H1 (cell line): Measurements from ENCODE around the gene NPBWR2. TPM values are rescaled to one million over a fixed set of nuclear protein-coding genes. Genes with fewer than 3 reads are reported as not detected.

ENCODE experiments used
- CTCF ChIA-PET: fragments of 300-600 bp; sonication (Branson Sonifier 250); formaldehyde crosslinking; loops from one replicate; lab custom pipeline; 2021; ENCODE audit not compliant: partially characterized antibody; lab: Charles Lee
- POLR2A ChIA-PET: fragments of 300-600 bp; sonication (Branson Sonifier 250); formaldehyde crosslinking; loops from one replicate; lab custom pipeline; 2021; ENCODE audit warnings: inconsistent platforms; ENCODE audit not compliant: partially characterized antibody; lab: Charles Lee
- DNase-seq, 2 experiments: peaks; one replicate each; pipeline versions ENCODE4 v3.0.0 to v3.0.0-alpha.2; 2010 to 2022; ENCODE audit warnings: low spot score in 2 of 2, low read depth in 1 of 2, mixed read lengths in 1 of 2
- FAIRE-seq: peaks from 2 replicates; lab custom pipeline; 2011; peaks lifted over from hg19 to GRCh38; lab: Jason Lieb, UNC
- H2AFZ ChIP-seq: 2 replicates; pipeline ENCODE4 v1.8.1; 2012; ENCODE audit warnings: low read length, inconsistent platforms
- H2AK5ac ChIP-seq: 2 replicates; pipeline ENCODE4 v1.6.1; 2013; ENCODE audit warnings: low read depth, low read length
- H2BK120ac ChIP-seq: replicated peaks from 2 replicates; pipeline ENCODE3; 2013; ENCODE audit warnings: low read depth, low read length, inconsistent platforms
- H2BK12ac ChIP-seq: 2 replicates; pipeline ENCODE4 v1.6.1; 2013; ENCODE audit warnings: low read depth, low read length
- H2BK15ac ChIP-seq: 2 replicates; pipeline ENCODE4 v1.6.1; 2013; ENCODE audit warnings: low read length
- H2BK20ac ChIP-seq: 2 replicates; pipeline ENCODE4 v1.6.1; 2013; ENCODE audit warnings: low read length
- H2BK5ac ChIP-seq: 2 replicates; pipeline ENCODE4 v1.6.1; 2013; ENCODE audit warnings: low read depth, low read length
- H3K14ac ChIP-seq: 2 replicates; pipeline ENCODE4 v1.6.1; 2013; ENCODE audit warnings: inconsistent platforms; ENCODE audit not compliant: insufficient read length
- H3K18ac ChIP-seq: 2 replicates; pipeline ENCODE4 v1.6.1; 2013; ENCODE audit warnings: low read length; ENCODE audit errors: extremely low read depth
- H3K23ac ChIP-seq: 2 replicates; pipeline ENCODE4 v1.6.1; 2013; ENCODE audit warnings: inconsistent platforms; ENCODE audit not compliant: insufficient read length
- H3K23me2 ChIP-seq: 2 replicates; pipeline ENCODE4 v1.6.1; 2013; ENCODE audit warnings: low read depth, low read length
- H3K27ac ChIP-seq: 2 replicates; pipeline ENCODE4 v1.6.1; 2011; ENCODE audit warnings: low read depth, low read length, inconsistent platforms
- H3K27me3 ChIP-seq, 4 experiments: replicated peaks in 1 of 4; 1 replicate in 1 of 4; 2 replicates in 3 of 4; pipeline versions ENCODE4 v1.6.1 to v1.8.1; 2011 to 2013; ENCODE audit warnings: low read length in 3 of 4, mild to moderate bottlenecking in 3 of 4, inconsistent platforms in 2 of 4, mixed read lengths in 2 of 4, moderate library complexity in 1 of 4; ENCODE audit not compliant: control insufficient read depth in 3 of 4, insufficient read depth in 3 of 4; ENCODE audit errors: extremely low read depth in 1 of 4
- H3K36me3 ChIP-seq, 4 experiments: 2 replicates each; pipeline versions ENCODE4 v1.6.1 to v1.8.1; 2011 to 2013; ENCODE audit warnings: mild to moderate bottlenecking in 4 of 4, low read length in 3 of 4, moderate library complexity in 2 of 4, control low read depth in 1 of 4, inconsistent platforms in 1 of 4; ENCODE audit not compliant: insufficient read depth in 4 of 4, control insufficient read depth in 2 of 4
- H3K4ac ChIP-seq: replicated peaks from 2 replicates; pipeline ENCODE3; 2013; ENCODE audit warnings: low read length, low read depth, mixed read lengths, inconsistent platforms; ENCODE audit not compliant: insufficient read length
- H3K4me1 ChIP-seq, 4 experiments: replicated peaks in 1 of 4; 1 replicate in 1 of 4; 2 replicates in 3 of 4; pipeline versions ENCODE4 v1.6.1 to v1.8.1; 2011 to 2013; ENCODE audit warnings: low read length in 3 of 4, inconsistent platforms in 2 of 4, mixed read lengths in 1 of 4; ENCODE audit not compliant: insufficient read depth in 4 of 4, control insufficient read depth in 3 of 4
- H3K4me2 ChIP-seq, 2 experiments: 2 replicates each; pipeline versions ENCODE4 v1.6.1 to v1.8.1; 2011 to 2013; ENCODE audit warnings: low read depth in 2 of 2, low read length in 2 of 2, control low read depth in 1 of 2, inconsistent platforms in 1 of 2, mild to moderate bottlenecking in 1 of 2; ENCODE audit not compliant: insufficient read depth in 1 of 2
- H3K4me3 ChIP-seq, 4 experiments: fragments of 200-600, 300-600 bp in 1 of 4; sonication (generic), shearing (Covaris generic), sonication (Bioruptor Twin) in 1 of 4; 2 replicates each; pipeline versions ENCODE4 v1.5.1 to v1.8.1; 2011 to 2016; ENCODE audit warnings: low read length in 4 of 4, low read depth in 3 of 4, control low read depth in 2 of 4, inconsistent platforms in 2 of 4, mild to moderate bottlenecking in 2 of 4, mixed read lengths in 1 of 4, moderate library complexity in 1 of 4; ENCODE audit not compliant: insufficient read depth in 2 of 4; ENCODE audit errors: extremely low read depth in 1 of 4
- H3K56ac ChIP-seq: replicated peaks from 2 replicates; pipeline ENCODE3; 2013; ENCODE audit warnings: low read depth, mild to moderate bottlenecking, mixed read lengths, low read length, inconsistent platforms; ENCODE audit not compliant: insufficient read length
- H3K79me1 ChIP-seq: 2 replicates; pipeline ENCODE4 v1.6.1; 2013; ENCODE audit warnings: low read depth, low read length, control low read depth
- H3K79me2 ChIP-seq, 2 experiments: 2 replicates each; pipeline versions ENCODE4 v1.6.1 to v1.8.1; 2012 to 2013; ENCODE audit warnings: low read length in 2 of 2, mild to moderate bottlenecking in 2 of 2, inconsistent platforms in 1 of 2; ENCODE audit not compliant: insufficient read depth in 2 of 2, control insufficient read depth in 1 of 2
- H3K9ac ChIP-seq, 4 experiments: replicated peaks in 1 of 4; 1 replicate in 1 of 4; 2 replicates in 3 of 4; pipeline versions ENCODE4 v1.6.1 to v1.8.1; 2011 to 2013; ENCODE audit warnings: low read depth in 3 of 4, low read length in 3 of 4, control low read depth in 2 of 4, mild to moderate bottlenecking in 2 of 4, moderate library complexity in 2 of 4, inconsistent platforms in 1 of 4; ENCODE audit errors: extremely low read depth in 1 of 4
- H3K9me3 ChIP-seq, 2 experiments: 2 replicates each; pipeline versions ENCODE4 v1.6.1 to v1.8.1; 2012 to 2013; ENCODE audit warnings: mild to moderate bottlenecking in 2 of 2, moderate library complexity in 2 of 2, control low read depth in 1 of 2, inconsistent platforms in 1 of 2, low read depth in 1 of 2, low read length in 1 of 2, mixed read lengths in 1 of 2; ENCODE audit not compliant: insufficient read depth in 2 of 2
- H4K20me1 ChIP-seq, 2 experiments: replicated peaks in 1 of 2; 2 replicates each; pipeline versions ENCODE3 to v1.8.1; 2011 to 2013; ENCODE audit warnings: inconsistent platforms in 2 of 2, low read length in 2 of 2, mild to moderate bottlenecking in 1 of 2; ENCODE audit not compliant: insufficient read depth in 2 of 2, control insufficient read depth in 1 of 2
- H4K5ac ChIP-seq: 2 replicates; pipeline ENCODE4 v1.6.1; 2013; ENCODE audit warnings: low read length, low read depth, mixed read lengths, inconsistent platforms; ENCODE audit not compliant: insufficient read length
- H4K8ac ChIP-seq: 2 replicates; pipeline ENCODE4 v1.8.0; 2013; ENCODE audit warnings: mild to moderate bottlenecking, moderate library complexity, low read length, inconsistent platforms; ENCODE audit not compliant: insufficient read depth; ENCODE audit errors: extremely low read depth
- H4K91ac ChIP-seq: replicated peaks from 2 replicates; pipeline ENCODE3; 2013; ENCODE audit warnings: low read length, mixed read lengths, inconsistent platforms; ENCODE audit not compliant: insufficient read length
- RFX5 ChIP-seq: IDR thresholded peaks from 2 replicates; pipeline ENCODE4 v1.6.1; 2011; ENCODE audit warnings: low read depth, low read length, improper control_type of control experiment, borderline replicate concordance
- RXRA ChIP-seq: IDR thresholded peaks from 2 replicates; pipeline ENCODE4 v1.6.1; 2011; ENCODE audit warnings: low read depth, mild to moderate bottlenecking, low read length, moderate library complexity; ENCODE audit not compliant: insufficient read depth
- SP2 ChIP-seq: IDR thresholded peaks from 2 replicates; pipeline ENCODE4 v1.6.1; 2012; ENCODE audit warnings: mild to moderate bottlenecking, low read length, inconsistent platforms
- SRF ChIP-seq: IDR thresholded peaks from 2 replicates; pipeline ENCODE4 v1.6.1; 2011; ENCODE audit warnings: mild to moderate bottlenecking, low read depth, low read length, moderate library complexity
- WGBS, 2 experiments: shearing (Covaris generic) in 1 of 2; methylation state at CpG; one replicate each; pipeline versions ENCODE4 v1.1.6 to v1.1.7; 2013 to 2015; ENCODE audit warnings: low lambda C conversion rate in 2 of 2, mixed read lengths in 2 of 2, inconsistent platforms in 1 of 2, low coverage in 1 of 2, missing lambda C conversion rate in 1 of 2; ENCODE audit not compliant: insufficient replicate concordance in 2 of 2, insufficient coverage in 1 of 2, insufficient read length in 1 of 2; ENCODE audit errors: extremely low coverage in 1 of 2, missing lambda C conversion rate in 1 of 2; 5-methylcytosine and 5-hydroxymethylcytosine counted together
- polyA plus RNA-seq, 7 experiments: library from polyadenylated mRNA; depleted of rRNA in 3 of 7; stranded (reverse) in 5 of 7; unstranded in 2 of 7; fragments of >200 nt in 5 of 7; fragments of 200-250 nt in 2 of 7; gene quantifications; 1 replicate in 5 of 7; 2 replicates in 1 of 7; 4 replicates in 1 of 7; pipeline versions ENCODE4 v1.2.1 to v1.2.3, GENCODE V29; 2011 to 2013; ENCODE audit warnings: missing spikeins in 2 of 7, mixed read lengths in 2 of 7
- total RNA-seq: library from RNA; stranded (reverse); fragmentation: NEBNext Ultra II Directional; extraction: Animal tissue kit (Norgen Biotek cat#: 25700); gene quantifications from 2 replicates; pipeline ENCODE4 v1.2.1, GENCODE V29; 2021

NPBWR2 gene
- total and polyA plus RNA-seq, 2 of the 8 experiments (the other 6 are each of a cell fraction or from before 2014, with no cell fraction given): not detected

GRCh38 chr20:64091770-64092169, 15.6 kb downstream of the NPBWR2 start:
- no peak overlapping the region for H3K23ac ChIP-seq
- no peak for TF ChIP-seq SRF
- TF ChIP-seq RFX5: no peak
- TF ChIP-seq SP2: no peak
- no peak for TF ChIP-seq RXRA
- TF ChIP-seq, all 59 proteins: peak for 0
- POLR2A ChIA-PET: interaction anchor here (1.0 kb wide), 1 partner anchor 12 kb away, joined by 5 read pairs; the partner anchor contains the start of gene OPRL1
- no peak overlapping the region for H4K5ac ChIP-seq
- no peak overlapping the region for H3K9ac ChIP-seq
- no peak overlapping the region for H3K18ac ChIP-seq
- peaks cover 2 to 3% of the 10 kb centered on the region in 2 experiments for H4K20me1 ChIP-seq
- DNase-seq (no peak), FAIRE-seq (no peak)
- no peak overlapping the region for H2BK120ac ChIP-seq
- CTCF ChIA-PET: interaction anchor here (0.6 to 4.5 kb wide), 6 partner anchors 8 to 188 kb away, joined by 3 to 28 read pairs (median 4); no protein-coding TSS in a partner anchor
- no peaks in the 10 kb centered on the region for H3K9me3 ChIP-seq
- H3K79me2 ChIP-seq: no peaks in the 10 kb centered on the region
- WGBS, 2 experiments: 34% methylated on average over 8 of the region's 16 CpGs; no CpG with 5 or more reads in 1 of the 2 experiments
- peaks cover 0 to 2% (median 0%) of the 10 kb centered on the region in 4 experiments; a peak in 1 of 7 replicates for H3K27me3 ChIP-seq
- H2BK15ac ChIP-seq: no peak overlapping the region
- no peak overlapping the region for H3K27ac ChIP-seq
- H2AFZ ChIP-seq: no peak overlapping the region
- H3K4me3 ChIP-seq: no peak overlapping the region
- no peaks in the 10 kb centered on the region for H3K79me1 ChIP-seq
- peaks cover 0 to 7% (median 2%) of the 10 kb centered on the region in 4 experiments; a peak in 3 of 7 replicates for H3K4me1 ChIP-seq
- H2BK5ac ChIP-seq: peak overlapping the region; percentile 12; the same call in 1 of the 2 replicates
- no peak overlapping the region for H3K56ac ChIP-seq
- H2BK20ac ChIP-seq: no peak overlapping the region
- H4K8ac ChIP-seq: no peak overlapping the region
- peak overlapping the region in 1 of 2 experiments; percentile 29; a peak in 2 of 4 replicates for H3K4me2 ChIP-seq
- H2BK12ac ChIP-seq: peak overlapping the region; percentile 96; the same call in 1 of the 2 replicates
- H4K91ac ChIP-seq: no peak overlapping the region
- peak overlapping the region; percentile 95; the same call in 1 of the 2 replicates for H2AK5ac ChIP-seq
- H3K4ac ChIP-seq: no peak overlapping the region
- no peak overlapping the region for H3K14ac ChIP-seq
- H3K36me3 ChIP-seq: no peaks in the 10 kb centered on the region
- H3K23me2 ChIP-seq: peaks cover 4% of the 10 kb centered on the region; the same call in 1 of the 2 replicates
